ENCODE measurements around the gene HIRA. TPM values are rescaled to one million over a fixed set of nuclear protein-coding genes. Genes with fewer than 3 reads are reported as not detected.

Gene HIRA, protein sequence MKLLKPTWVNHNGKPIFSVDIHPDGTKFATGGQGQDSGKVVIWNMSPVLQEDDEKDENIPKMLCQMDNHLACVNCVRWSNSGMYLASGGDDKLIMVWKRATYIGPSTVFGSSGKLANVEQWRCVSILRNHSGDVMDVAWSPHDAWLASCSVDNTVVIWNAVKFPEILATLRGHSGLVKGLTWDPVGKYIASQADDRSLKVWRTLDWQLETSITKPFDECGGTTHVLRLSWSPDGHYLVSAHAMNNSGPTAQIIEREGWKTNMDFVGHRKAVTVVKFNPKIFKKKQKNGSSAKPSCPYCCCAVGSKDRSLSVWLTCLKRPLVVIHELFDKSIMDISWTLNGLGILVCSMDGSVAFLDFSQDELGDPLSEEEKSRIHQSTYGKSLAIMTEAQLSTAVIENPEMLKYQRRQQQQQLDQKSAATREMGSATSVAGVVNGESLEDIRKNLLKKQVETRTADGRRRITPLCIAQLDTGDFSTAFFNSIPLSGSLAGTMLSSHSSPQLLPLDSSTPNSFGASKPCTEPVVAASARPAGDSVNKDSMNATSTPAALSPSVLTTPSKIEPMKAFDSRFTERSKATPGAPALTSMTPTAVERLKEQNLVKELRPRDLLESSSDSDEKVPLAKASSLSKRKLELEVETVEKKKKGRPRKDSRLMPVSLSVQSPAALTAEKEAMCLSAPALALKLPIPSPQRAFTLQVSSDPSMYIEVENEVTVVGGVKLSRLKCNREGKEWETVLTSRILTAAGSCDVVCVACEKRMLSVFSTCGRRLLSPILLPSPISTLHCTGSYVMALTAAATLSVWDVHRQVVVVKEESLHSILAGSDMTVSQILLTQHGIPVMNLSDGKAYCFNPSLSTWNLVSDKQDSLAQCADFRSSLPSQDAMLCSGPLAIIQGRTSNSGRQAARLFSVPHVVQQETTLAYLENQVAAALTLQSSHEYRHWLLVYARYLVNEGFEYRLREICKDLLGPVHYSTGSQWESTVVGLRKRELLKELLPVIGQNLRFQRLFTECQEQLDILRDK
- total RNA-seq (10 to 100 TPM; 24.5 to 32.5 TPM), polyA plus RNA-seq (10 to 100 TPM in 1 of 2 donors, 1 to 10 TPM in 1; 4.1 to 21.6 TPM)

- H3K9me3 ChIP-seq (ENCODE audit: control insufficient read depth in 4 of 4, low read length in 3 of 4) = no peaks in the 10 kb centered on the region
- TF ChIP-seq GABPA (IDR thresholded peaks at IDR 0.05 in 1 of 2, conservative IDR thresholded peaks at IDR 0.05 in 1 of 2) (peak; percentile 59 to 76), TAF1 (conservative IDR thresholded peaks at IDR 0.05) (no peak), FOXA2 (IDR thresholded peaks at IDR 0.05) (no peak)
- TF ChIP-seq, protein P1, sequence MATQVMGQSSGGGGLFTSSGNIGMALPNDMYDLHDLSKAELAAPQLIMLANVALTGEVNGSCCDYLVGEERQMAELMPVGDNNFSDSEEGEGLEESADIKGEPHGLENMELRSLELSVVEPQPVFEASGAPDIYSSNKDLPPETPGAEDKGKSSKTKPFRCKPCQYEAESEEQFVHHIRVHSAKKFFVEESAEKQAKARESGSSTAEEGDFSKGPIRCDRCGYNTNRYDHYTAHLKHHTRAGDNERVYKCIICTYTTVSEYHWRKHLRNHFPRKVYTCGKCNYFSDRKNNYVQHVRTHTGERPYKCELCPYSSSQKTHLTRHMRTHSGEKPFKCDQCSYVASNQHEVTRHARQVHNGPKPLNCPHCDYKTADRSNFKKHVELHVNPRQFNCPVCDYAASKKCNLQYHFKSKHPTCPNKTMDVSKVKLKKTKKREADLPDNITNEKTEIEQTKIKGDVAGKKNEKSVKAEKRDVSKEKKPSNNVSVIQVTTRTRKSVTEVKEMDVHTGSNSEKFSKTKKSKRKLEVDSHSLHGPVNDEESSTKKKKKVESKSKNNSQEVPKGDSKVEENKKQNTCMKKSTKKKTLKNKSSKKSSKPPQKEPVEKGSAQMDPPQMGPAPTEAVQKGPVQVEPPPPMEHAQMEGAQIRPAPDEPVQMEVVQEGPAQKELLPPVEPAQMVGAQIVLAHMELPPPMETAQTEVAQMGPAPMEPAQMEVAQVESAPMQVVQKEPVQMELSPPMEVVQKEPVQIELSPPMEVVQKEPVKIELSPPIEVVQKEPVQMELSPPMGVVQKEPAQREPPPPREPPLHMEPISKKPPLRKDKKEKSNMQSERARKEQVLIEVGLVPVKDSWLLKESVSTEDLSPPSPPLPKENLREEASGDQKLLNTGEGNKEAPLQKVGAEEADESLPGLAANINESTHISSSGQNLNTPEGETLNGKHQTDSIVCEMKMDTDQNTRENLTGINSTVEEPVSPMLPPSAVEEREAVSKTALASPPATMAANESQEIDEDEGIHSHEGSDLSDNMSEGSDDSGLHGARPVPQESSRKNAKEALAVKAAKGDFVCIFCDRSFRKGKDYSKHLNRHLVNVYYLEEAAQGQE (IDR thresholded peaks at IDR 0.05) = no peak
- peaks cover 3 to 16% (median 11%) of the 10 kb centered on the region in 4 donors for H3K36me3 ChIP-seq (ENCODE audit: control insufficient read depth in 4 of 4, insufficient read depth in 3 of 4, low read depth in 1 of 4, low read length in 3 of 4)
- peak within 1 kb of the TSS; percentile 83 to 95 (median 89) for H3K4me3 ChIP-seq (ENCODE audit: low read depth in 1 of 3, low read length in 3 of 3)
- under 1% methylated on average over 66 of the region's 66 CpGs for WGBS
- H3K27ac ChIP-seq (ENCODE audit: low read depth in 1 of 2, low read length in 2 of 2) = peak within 1 kb of the TSS; percentile 96 to 98
- H3K4me1 ChIP-seq (ENCODE audit: control insufficient read depth in 4 of 4, insufficient read depth in 4 of 4, low read length in 3 of 4) = peaks cover 0 to 41% (median 30%) of the 10 kb centered on the region in 4 donors
- no peaks in the 10 kb centered on the region for H3K27me3 ChIP-seq (ENCODE audit: control insufficient read depth in 4 of 4, insufficient read depth in 4 of 4, low read length in 3 of 4)
- DNase-seq (ENCODE audit: low spot score) = peak; percentile 89
- H3K9ac ChIP-seq (ENCODE audit: low read depth in 1 of 2, low read length in 2 of 2) = peak within 1 kb of the TSS; percentile 82 to 97
Measured at GRCh38 chr22:19431649-19432132, at the start of gene HIRA. HIRA (minus strand) TSS chr22:19431733; CDS start chr22:19431476, 257 bp downstream.

DNA sequence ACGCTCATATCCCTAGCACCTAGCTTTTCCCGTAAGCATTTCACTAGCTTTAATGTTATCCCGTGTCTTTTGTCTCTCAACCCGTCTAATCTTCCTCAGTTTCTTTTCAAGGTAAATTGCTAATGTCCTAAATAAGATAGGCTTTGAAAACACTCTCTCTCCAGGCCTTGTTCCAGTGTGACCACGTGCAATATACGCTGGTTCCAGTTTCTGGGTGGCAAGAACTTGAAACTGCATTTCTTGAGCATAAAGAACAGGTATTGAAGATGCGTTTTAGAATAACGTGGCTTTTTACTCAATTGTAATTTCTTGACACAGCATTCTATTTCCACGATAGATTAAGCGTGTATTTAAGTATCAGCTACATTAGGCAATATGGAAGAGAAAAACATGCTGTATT, 49.3 kb upstream of the HIRA start:
- 70% methylated on average over 10 of the region's 10 CpGs for WGBS
- H3K27ac ChIP-seq (ENCODE audit: low read depth in 1 of 2, low read length in 2 of 2) = no peak overlapping the region
- no peak for DNase-seq (ENCODE audit: low spot score)
- no peak for TF ChIP-seq FOXA2 (IDR thresholded peaks at IDR 0.05)
- TF ChIP-seq CTCF (IDR thresholded peaks at IDR 0.05; ENCODE audit: low read depth, low read length, missing input control) = no peak
- TF ChIP-seq, protein P2, sequence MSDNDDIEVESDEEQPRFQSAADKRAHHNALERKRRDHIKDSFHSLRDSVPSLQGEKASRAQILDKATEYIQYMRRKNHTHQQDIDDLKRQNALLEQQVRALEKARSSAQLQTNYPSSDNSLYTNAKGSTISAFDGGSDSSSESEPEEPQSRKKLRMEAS (IDR thresholded peaks at IDR 0.05) = no peak
- no peaks in the 10 kb centered on the region for H3K27me3 ChIP-seq (ENCODE audit: control insufficient read depth in 4 of 4, insufficient read depth in 4 of 4, low read length in 3 of 4)
- H3K4me1 ChIP-seq (ENCODE audit: control insufficient read depth in 4 of 4, insufficient read depth in 4 of 4, low read length in 3 of 4) = peaks cover 3 to 21% (median 17%) of the 10 kb centered on the region in 4 donors
- H3K36me3 ChIP-seq (ENCODE audit: control insufficient read depth in 4 of 4, insufficient read depth in 3 of 4, low read depth in 1 of 4, low read length in 3 of 4) = peaks cover 0 to 2% (median 0%) of the 10 kb centered on the region in 4 donors
- H3K4me3 ChIP-seq (ENCODE audit: low read depth in 1 of 3, low read length in 3 of 3) = no peak overlapping the region
- no peaks in the 10 kb centered on the region for H3K9me3 ChIP-seq (ENCODE audit: control insufficient read depth in 4 of 4, low read length in 3 of 4)
- no peak overlapping the region for H3K9ac ChIP-seq (ENCODE audit: low read depth in 1 of 2, low read length in 2 of 2)
